ENCODE data around the gene NTSR1.

DNA sequence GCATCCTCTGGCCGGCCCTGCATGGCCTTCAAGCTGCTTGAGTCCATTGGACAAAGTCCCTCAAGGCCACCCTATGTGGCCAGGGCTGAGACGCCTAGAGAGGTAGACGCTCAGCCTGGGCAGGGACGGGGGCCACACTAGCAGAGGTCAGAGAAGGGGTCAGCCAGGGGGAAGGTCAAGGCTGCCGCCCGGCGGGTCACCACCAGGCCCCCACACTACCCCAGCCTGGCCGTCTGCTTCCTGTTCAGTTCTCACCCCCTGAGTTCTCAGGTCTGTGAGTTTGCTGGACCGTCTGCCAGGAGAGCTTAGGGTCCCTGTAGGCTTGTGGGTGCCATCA is 37.3 kb downstream of the NTSR1 start:
- TF ChIP-seq, protein P1, sequence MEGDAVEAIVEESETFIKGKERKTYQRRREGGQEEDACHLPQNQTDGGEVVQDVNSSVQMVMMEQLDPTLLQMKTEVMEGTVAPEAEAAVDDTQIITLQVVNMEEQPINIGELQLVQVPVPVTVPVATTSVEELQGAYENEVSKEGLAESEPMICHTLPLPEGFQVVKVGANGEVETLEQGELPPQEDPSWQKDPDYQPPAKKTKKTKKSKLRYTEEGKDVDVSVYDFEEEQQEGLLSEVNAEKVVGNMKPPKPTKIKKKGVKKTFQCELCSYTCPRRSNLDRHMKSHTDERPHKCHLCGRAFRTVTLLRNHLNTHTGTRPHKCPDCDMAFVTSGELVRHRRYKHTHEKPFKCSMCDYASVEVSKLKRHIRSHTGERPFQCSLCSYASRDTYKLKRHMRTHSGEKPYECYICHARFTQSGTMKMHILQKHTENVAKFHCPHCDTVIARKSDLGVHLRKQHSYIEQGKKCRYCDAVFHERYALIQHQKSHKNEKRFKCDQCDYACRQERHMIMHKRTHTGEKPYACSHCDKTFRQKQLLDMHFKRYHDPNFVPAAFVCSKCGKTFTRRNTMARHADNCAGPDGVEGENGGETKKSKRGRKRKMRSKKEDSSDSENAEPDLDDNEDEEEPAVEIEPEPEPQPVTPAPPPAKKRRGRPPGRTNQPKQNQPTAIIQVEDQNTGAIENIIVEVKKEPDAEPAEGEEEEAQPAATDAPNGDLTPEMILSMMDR (IDR thresholded peaks at IDR 0.05): no peak
- TF ChIP-seq POLR2A (IDR thresholded peaks at IDR 0.05) (no peak), EP300 (IDR thresholded peaks at IDR 0.05) (no peak)

Data from sigmoid colon (tissue), 4 donors.